HepG2 (cell line): ENCODE results near the gene CD300A. TPM values are rescaled to one million over a fixed set of nuclear protein-coding genes. Genes with fewer than 3 reads are reported as not detected.
A peak's percentile ranks its signal among the peaks of the same experiment; 100 is the strongest.

Source experiments
- CBX1 ChIP-seq: IDR thresholded peaks from one replicate; pipeline ENCODE4 v1.6.1; 2016; ENCODE audit warnings: antibody characterized with exemption, low read depth
- CENPBD1 ChIP-seq: sonication (generic); formaldehyde crosslinking; IDR thresholded peaks from 2 replicates; pipeline ENCODE4 v1.8.0; 2022; ENCODE audit warnings: missing genetic modification reagents, low read depth, mild to moderate bottlenecking, borderline replicate concordance
- DBP ChIP-seq: sonication (generic); formaldehyde crosslinking; IDR thresholded peaks from 2 replicates; pipeline ENCODE4 v1.4.0; 2020; ENCODE audit warnings: missing genetic modification reagents; ENCODE audit errors: not compliant biosample characterization
- FOXJ3 ChIP-seq: sonication (generic); formaldehyde crosslinking; IDR thresholded peaks from 2 replicates; pipeline ENCODE4 v1.4.0; 2020; ENCODE audit warnings: missing genetic modification reagents, mild to moderate bottlenecking, borderline replicate concordance
- FOXP4 ChIP-seq: sonication (generic); formaldehyde crosslinking; IDR thresholded peaks from 2 replicates; pipeline ENCODE4 v1.4.0; 2020; ENCODE audit warnings: missing genetic modification reagents
- GATAD1 ChIP-seq: IDR thresholded peaks from 2 replicates; pipeline ENCODE4 v1.6.1; 2016; ENCODE audit warnings: missing genetic modification reagents, missing compliant biosample characterization
- SKI ChIP-seq: fragments of 450-650 bp; IDR thresholded peaks from one replicate; pipeline ENCODE4 v1.6.1; 2018; ENCODE audit warnings: mild to moderate bottlenecking; ENCODE audit not compliant: partially characterized antibody
- ZBTB2 ChIP-seq: sonication (generic); formaldehyde crosslinking; IDR thresholded peaks from 2 replicates; pipeline ENCODE4 v1.8.0; 2022; ENCODE audit warnings: low read depth, missing genetic modification reagents
- ZFP37 ChIP-seq: sonication (generic); formaldehyde crosslinking; IDR thresholded peaks from 2 replicates; pipeline ENCODE4 v1.4.0; 2020; ENCODE audit warnings: missing genetic modification reagents, borderline replicate concordance
- ZNF205 ChIP-seq: IDR thresholded peaks from 2 replicates; pipeline ENCODE4 v1.6.1; 2018; ENCODE audit warnings: missing biosample characterization, missing genetic modification reagents
- ZNF407 ChIP-seq: sonication (generic); formaldehyde crosslinking; IDR thresholded peaks from one replicate; pipeline ENCODE4 v1.5.1; 2020; ENCODE audit warnings: mild to moderate bottlenecking, missing genetic modification reagents; ENCODE audit errors: not compliant biosample characterization
- ZNF883 ChIP-seq: sonication (generic); formaldehyde crosslinking; IDR thresholded peaks from 2 replicates; pipeline ENCODE4 v1.5.1; 2020; ENCODE audit warnings: mild to moderate bottlenecking, missing genetic modification reagents; ENCODE audit errors: not compliant biosample characterization
- polyA plus RNA-seq, 8 experiments: library from polyadenylated mRNA; depleted of rRNA in 3 of 8; stranded (reverse) in 7 of 8; unstranded in 1 of 8; fragments of >200 nt; fragmentation: Illumina TruSeq in 4 of 8; extraction: Trizol in 4 of 8; gene quantifications; 2 replicates each; pipeline versions ENCODE4 v1.2.1 to v1.2.3, GENCODE V29; 2011 to 2016; ENCODE audit warnings: low read depth in 4 of 8, missing spikeins in 1 of 8, mixed read lengths in 1 of 8; ENCODE audit not compliant: insufficient read depth in 1 of 8
- total RNA-seq, 5 experiments: library from RNA; depleted of rRNA; stranded (reverse); fragments of >200 nt; fragmentation: Illumina TruSeq; extraction: Trizol; gene quantifications; 2 replicates each; pipeline ENCODE4 v1.2.3, GENCODE V29; 2016; ENCODE audit warnings: low read depth in 1 of 5
- TF ChIP-seq, protein P1 (sequence below), 2 experiments: fragments of 450-650 bp in 1 of 2; sonication (generic) in 1 of 2; formaldehyde crosslinking; IDR thresholded peaks; 2 replicates each; pipeline versions ENCODE4 v1.5.0 to v1.8.0; 2020 to 2022; ENCODE audit warnings: mild to moderate bottlenecking in 1 of 2, missing genetic modification reagents in 1 of 2

The CD300A gene
- total and polyA plus RNA-seq, 2 of the 13 experiments (the other 11 are each of a cell fraction or from before 2014, with no cell fraction given): not detected

- TF ChIP-seq GATAD1 (CRISPR knock-in tag): no peak
- no peak for TF ChIP-seq CENPBD1 (CRISPR knock-in tag)
- TF ChIP-seq SKI: peak; percentile 23
- TF ChIP-seq ZNF205 (CRISPR knock-in tag): 0 out of 2 replicates have a peak, but pooled peaks have one; percentile 38
- TF ChIP-seq, protein P1, sequence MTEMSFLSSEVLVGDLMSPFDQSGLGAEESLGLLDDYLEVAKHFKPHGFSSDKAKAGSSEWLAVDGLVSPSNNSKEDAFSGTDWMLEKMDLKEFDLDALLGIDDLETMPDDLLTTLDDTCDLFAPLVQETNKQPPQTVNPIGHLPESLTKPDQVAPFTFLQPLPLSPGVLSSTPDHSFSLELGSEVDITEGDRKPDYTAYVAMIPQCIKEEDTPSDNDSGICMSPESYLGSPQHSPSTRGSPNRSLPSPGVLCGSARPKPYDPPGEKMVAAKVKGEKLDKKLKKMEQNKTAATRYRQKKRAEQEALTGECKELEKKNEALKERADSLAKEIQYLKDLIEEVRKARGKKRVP (CRISPR knock-in tag; IDR thresholded peaks at IDR 0.05): no peak
- no peak for TF ChIP-seq DBP
- 0 out of 2 replicates have a peak, but pooled peaks have one; percentile 15 for TF ChIP-seq FOXP4 (CRISPR knock-in tag)
- peak; percentile 86 for TF ChIP-seq ZNF883 (CRISPR knock-in tag)
- no peak; the same call in 1 of the 2 replicates for TF ChIP-seq ZFP37 (CRISPR knock-in tag)
- TF ChIP-seq CBX1: peak; percentile 38
- peak; percentile 51 for TF ChIP-seq ZNF407 (CRISPR knock-in tag)
- no peak for TF ChIP-seq ZBTB2 (CRISPR knock-in tag)
- TF ChIP-seq FOXJ3: no peak; the same call in 1 of the 2 replicates
These were observed 12.0 kb upstream of the CD300A start (continued) for GRCh38 chr17:74454197-74455024.
